OCI-LY3 (cell line): ENCODE data around the gene EYS.

Experiments used
- H2AFZ ChIP-seq: fragments of 200-600, 300-600 bp; shearing (Covaris generic); 2 replicates; pipeline ENCODE4 v1.6.0; 2014; ENCODE audit warnings: antibody characterized with exemption, low read depth, low read length
- H3K27ac ChIP-seq: fragments of 200-600, 300-600 bp; sonication (generic); 2 replicates; pipeline ENCODE4 v1.5.1; 2014; ENCODE audit warnings: mild to moderate bottlenecking, low read length, moderate library complexity, mixed read lengths
- H3K27me3 ChIP-seq: fragments of 200-600, 300-600 bp; sonication (generic); 2 replicates; pipeline ENCODE4 v1.6.1; 2014; ENCODE audit warnings: low read depth, low read length, mixed read lengths
- H3K36me3 ChIP-seq: fragments of 200-600, 300-600 bp; sonication (generic); replicated peaks from 2 replicates; pipeline ENCODE3; 2014; ENCODE audit warnings: low read depth, low read length, mixed read lengths
- H3K4me1 ChIP-seq: fragments of 300-600, 200-600 bp; sonication (generic); 2 replicates; pipeline ENCODE4 v1.6.1; 2014; ENCODE audit warnings: low read length, mixed read lengths
- H3K4me2 ChIP-seq: fragments of 200-600, 300-600 bp; sonication (generic); 2 replicates; pipeline ENCODE4 v1.6.1; 2014; ENCODE audit warnings: low read length, mixed read lengths
- H3K4me3 ChIP-seq: fragments of 300-600, 200-600 bp; sonication (generic); 2 replicates; pipeline ENCODE4 v1.5.1; 2014; ENCODE audit warnings: antibody characterized with exemption, mild to moderate bottlenecking, low read length, moderate library complexity
- H3K79me2 ChIP-seq: fragments of 300-600, 200-600 bp; shearing (Covaris generic); 2 replicates; pipeline ENCODE4 v1.6.1; 2014; ENCODE audit warnings: mild to moderate bottlenecking, low read length, mixed read lengths
- H3K9ac ChIP-seq: fragments of 300-600, 200-600 bp; shearing (Covaris generic); 2 replicates; pipeline ENCODE4 v1.6.0; 2014; ENCODE audit warnings: mild to moderate bottlenecking, low read length, moderate library complexity
- H3K9me3 ChIP-seq: fragments of 200-600, 300-600 bp; shearing (Covaris generic); 2 replicates; pipeline ENCODE4 v1.6.1; 2014; ENCODE audit warnings: low read length, mixed read lengths; ENCODE audit not compliant: insufficient read depth
- H4K20me1 ChIP-seq: fragments of 200-600, 300-600 bp; sonication (generic); 2 replicates; pipeline ENCODE4 v1.6.1; 2016; ENCODE audit warnings: low read length, mixed read lengths; ENCODE audit not compliant: insufficient read depth
- CTCF ChIP-seq: fragments of 200-600, 300-600 bp; sonication (generic); IDR thresholded peaks from 2 replicates; pipeline ENCODE4 v1.5.1; 2014; ENCODE audit warnings: antibody characterized with exemption, low read length, low read depth
- EZH2phosphoT487 ChIP-seq: fragments of 200-600 bp; shearing (Covaris generic); IDR thresholded peaks from 2 replicates; pipeline ENCODE4 v1.6.1; 2018; ENCODE audit warnings: antibody characterized with exemption, mixed run types, low read depth

The EYS gene

GRCh38 chr6:65116326-65116725 lies 590.7 kb downstream of the EYS start:
- Histone ChIP-seq H3K4me2 (no peak overlapping the region), H3K27me3 (no peaks in the 10 kb centered on the region), H3K79me2 (no peaks in the 10 kb centered on the region), H3K9ac (no peak overlapping the region), H3K4me1 (peaks cover 12% of the 10 kb centered on the region; the same call in 1 of the 2 replicates), H3K27ac (no peak overlapping the region), H4K20me1 (no peaks in the 10 kb centered on the region), H3K9me3 (no peaks in the 10 kb centered on the region), H3K4me3 (no peak overlapping the region), H2AFZ (no peak overlapping the region), H3K36me3 (no peaks in the 10 kb centered on the region)
- no peak for TF ChIP-seq EZH2phosphoT487

GRCh38 chr6:65113581-65113980 lies 593.4 kb downstream of the EYS start:
- Histone ChIP-seq H3K4me1 (peaks cover 12% of the 10 kb centered on the region; the same call in 1 of the 2 replicates), H3K36me3 (no peaks in the 10 kb centered on the region), H3K4me3 (no peak overlapping the region), H3K4me2 (no peak overlapping the region), H3K27me3 (no peaks in the 10 kb centered on the region), H3K27ac (no peak overlapping the region), H3K79me2 (no peaks in the 10 kb centered on the region), H4K20me1 (no peaks in the 10 kb centered on the region), H3K9ac (no peak overlapping the region), H2AFZ (no peak overlapping the region), H3K9me3 (no peaks in the 10 kb centered on the region)
- TF ChIP-seq EZH2phosphoT487 (no peak), CTCF (no peak)

GRCh38 chr6:65112435-65112834 lies 594.6 kb downstream of the EYS start:
- H3K4me3 ChIP-seq: no peak overlapping the region
- no peak overlapping the region for H3K9ac ChIP-seq
- H3K9me3 ChIP-seq: no peaks in the 10 kb centered on the region
- no peaks in the 10 kb centered on the region for H3K27me3 ChIP-seq
- no peak overlapping the region for H3K4me2 ChIP-seq
- no peaks in the 10 kb centered on the region for H4K20me1 ChIP-seq
- H3K27ac ChIP-seq: no peak overlapping the region
- no peaks in the 10 kb centered on the region for H3K79me2 ChIP-seq
- peaks cover 6% of the 10 kb centered on the region; the same call in 1 of the 2 replicates for H3K4me1 ChIP-seq
- TF ChIP-seq EZH2phosphoT487 (no peak), CTCF (no peak)
- H3K36me3 ChIP-seq: no peaks in the 10 kb centered on the region
- H2AFZ ChIP-seq: no peak overlapping the region

DNA sequence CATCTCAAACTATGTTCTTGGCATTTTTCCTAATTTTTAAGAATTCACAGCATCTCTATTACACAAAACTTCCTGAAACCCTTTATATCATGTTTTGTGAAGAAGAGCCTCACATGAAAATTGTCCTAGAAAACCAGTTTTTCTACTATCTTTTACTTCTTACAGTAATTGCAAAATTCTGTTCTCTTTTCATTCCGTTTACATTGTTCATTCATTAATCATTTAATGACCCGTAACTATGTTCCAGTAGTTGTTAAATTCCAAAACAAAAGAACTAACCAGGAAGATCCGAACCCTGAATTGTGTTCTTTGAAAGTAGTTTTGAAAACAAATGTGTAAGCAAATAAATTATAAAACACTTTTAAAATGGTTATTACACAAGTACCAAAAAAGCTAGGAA lies 597.0 kb downstream of the EYS start:
- Histone ChIP-seq H4K20me1 (no peaks in the 10 kb centered on the region), H3K9me3 (no peaks in the 10 kb centered on the region), H3K79me2 (no peaks in the 10 kb centered on the region), H3K27me3 (no peaks in the 10 kb centered on the region), H3K4me2 (no peak overlapping the region), H3K4me3 (no peak overlapping the region), H2AFZ (no peak overlapping the region), H3K9ac (no peak overlapping the region), H3K36me3 (no peaks in the 10 kb centered on the region), H3K4me1 (no peaks in the 10 kb centered on the region), H3K27ac (no peak overlapping the region)
- TF ChIP-seq CTCF (no peak), EZH2phosphoT487 (no peak)

DNA sequence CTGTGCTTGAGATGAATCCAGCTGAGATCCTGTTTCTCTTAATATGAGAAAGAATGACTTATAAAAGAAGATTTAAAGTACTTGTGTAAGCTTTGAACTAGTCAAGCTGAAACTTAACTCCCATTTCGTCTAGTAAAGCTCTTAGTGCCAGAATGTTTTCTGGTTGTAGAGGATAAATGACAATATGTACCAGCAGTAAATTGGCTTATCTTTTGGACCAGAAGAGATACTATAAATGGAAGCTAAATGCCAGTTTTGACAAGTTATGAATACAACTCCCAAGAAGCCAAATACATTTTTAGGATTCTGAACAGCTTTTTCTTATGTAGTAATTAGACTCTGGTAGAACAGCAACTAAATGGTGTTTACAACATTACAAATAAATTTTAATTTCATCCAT lies 608.7 kb downstream of the EYS start:
- Histone ChIP-seq H3K27me3 (no peaks in the 10 kb centered on the region), H3K4me2 (no peak overlapping the region), H4K20me1 (no peaks in the 10 kb centered on the region), H3K9me3 (no peaks in the 10 kb centered on the region), H3K4me3 (no peak overlapping the region), H2AFZ (no peak overlapping the region), H3K36me3 (no peaks in the 10 kb centered on the region), H3K4me1 (no peaks in the 10 kb centered on the region), H3K27ac (no peak overlapping the region), H3K9ac (no peak overlapping the region), H3K79me2 (no peaks in the 10 kb centered on the region)
- no peak for TF ChIP-seq CTCF
- TF ChIP-seq EZH2phosphoT487: no peak
